GM21737 (cell line): Measurements from ENCODE around the gene S100A10.

ENCODE experiments used
- ATAC-seq: cut with Tn5 transposase; IDR thresholded peaks from one replicate; pipeline ENCODE4 v1.9.1; 2021; ENCODE audit warnings: mild to moderate bottlenecking, moderate library complexity; ENCODE audit not compliant: unreplicated experiment

S100A10 gene

GRCh38 chr1:151939141-151939540 lies 54.5 kb downstream of the S100A10 start:
- ATAC-seq: no peak

GRCh38 chr1:151936653-151937052 lies 57.0 kb downstream of the S100A10 start:
- no peak for ATAC-seq

DNA sequence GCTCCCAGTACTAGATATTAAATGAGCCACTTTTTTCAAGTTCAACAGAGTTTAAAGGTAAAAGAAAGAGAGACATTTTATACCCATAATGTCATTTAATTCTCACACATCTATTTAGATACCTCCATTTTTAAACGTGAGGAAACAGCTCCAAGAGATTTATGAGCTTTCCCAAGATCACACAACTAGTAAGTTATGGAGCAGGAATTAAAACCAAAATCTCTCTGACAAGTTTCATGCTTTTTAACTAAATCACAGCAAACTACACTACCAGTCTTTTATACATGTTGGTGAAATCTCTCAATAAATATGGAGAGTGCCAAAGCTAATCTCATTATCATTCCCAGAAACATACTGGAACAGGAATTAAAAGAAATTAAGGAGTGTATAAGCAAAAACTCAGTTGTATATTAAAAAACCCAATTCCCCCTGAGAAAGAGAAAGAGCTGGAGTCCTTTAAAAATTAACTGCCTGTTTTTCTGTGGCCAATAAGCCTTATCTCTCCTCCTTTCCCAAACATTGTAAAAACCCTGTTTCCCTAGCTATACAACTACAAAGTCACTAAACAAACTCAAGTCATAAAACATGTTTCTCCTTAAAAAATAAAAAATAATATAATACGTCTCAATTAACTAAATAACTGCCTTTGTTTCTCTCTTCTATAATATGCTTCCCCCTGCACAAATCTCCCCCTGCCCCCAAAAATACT lies 57.6 kb downstream of the S100A10 start:
- ATAC-seq: no peak

- ATAC-seq: no peak
Measured at GRCh38 chr1:151935154-151935553, 58.5 kb downstream of the S100A10 start.

GRCh38 chr1:151934048-151934493 lies 59.6 kb downstream of the S100A10 start:
- ATAC-seq: no peak
